ENCODE data around the gene PCID2. TPM values are rescaled to one million over a fixed set of nuclear protein-coding genes. Genes with fewer than 3 reads are reported as not detected.
"Not testable (repeated sequence)": the region's sequence is repeated elsewhere in the genome, so short reads cannot be mapped to it uniquely, and the experiment has no call there.

The PCID2 gene
- total RNA-seq, 3 donors from 2014 or later = 26.8 to 51.6 (median 35.0) TPM

DNA sequence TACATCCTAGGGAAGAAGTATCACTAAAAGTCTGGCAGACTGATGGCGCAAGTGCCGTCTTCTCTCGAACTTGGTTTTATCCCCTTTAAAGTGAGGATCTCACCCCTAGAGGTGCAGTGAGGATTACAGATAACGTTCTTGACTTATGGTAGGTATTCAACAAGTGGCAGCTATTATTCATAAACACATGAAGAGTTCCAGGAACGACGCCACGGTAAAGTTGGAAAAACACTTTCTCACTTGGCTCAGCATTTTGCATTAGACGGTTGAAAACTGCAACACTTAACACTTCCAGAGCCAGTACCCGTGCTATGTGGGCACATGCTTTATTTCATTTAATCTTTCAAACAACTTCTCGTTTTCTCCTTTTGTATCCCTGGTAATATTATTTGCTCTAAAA, 41.3 kb downstream of the PCID2 start:
- intact Hi-C loops (cut with DNase I, micrococcal nuclease) = no loop called here
- Histone ChIP-seq H3K9me3 (no peaks in the 10 kb centered on the region), H3K36me3 (ENCODE audit: low read depth) (no peaks in the 10 kb centered on the region), H3K4me1 (ENCODE audit: low read depth) (peaks cover 2% of the 10 kb centered on the region), H3K4me3 (no peak overlapping the region)
- TF ChIP-seq CTCF (IDR thresholded peaks at IDR 0.05) = no peak
- ATAC-seq (peak; percentile 16), DNase-seq (no peak)

DNA sequence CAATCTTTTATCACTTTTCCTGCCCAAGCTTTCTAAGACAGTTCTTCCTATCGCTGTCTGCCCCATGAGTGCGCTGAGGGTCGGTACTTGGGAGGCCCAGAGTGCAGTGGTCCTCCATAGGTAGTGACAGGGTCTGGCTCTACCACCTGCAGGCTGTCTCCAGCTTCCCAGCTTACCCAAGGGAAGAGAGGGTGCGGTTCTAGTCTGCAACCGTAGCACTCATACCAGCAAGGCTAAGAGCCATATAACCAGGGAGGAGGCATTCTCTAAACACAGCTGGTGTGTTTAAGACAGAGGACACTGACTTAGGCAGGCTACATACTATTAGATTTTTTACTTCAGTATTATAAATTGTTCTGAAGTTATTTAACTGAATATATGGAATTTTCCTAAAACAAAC, 41.8 kb downstream of the PCID2 start:
- Histone ChIP-seq H3K4me1 (ENCODE audit: low read depth) (peaks cover 2% of the 10 kb centered on the region), H3K36me3 (ENCODE audit: low read depth) (no peaks in the 10 kb centered on the region), H3K9me3 (no peaks in the 10 kb centered on the region), H3K4me3 (no peak overlapping the region)
- peak; percentile 90 for ATAC-seq
- no peak for TF ChIP-seq CTCF (IDR thresholded peaks at IDR 0.05)
- DNase-seq = peak in 1 of 3 donors; percentile 57
- intact Hi-C loops (cut with DNase I, micrococcal nuclease) = no loop called here

GRCh38 chr13:113166266-113166665, 42.2 kb downstream of the PCID2 start:
- ATAC-seq (peak; percentile 4), DNase-seq (no peak)
- Histone ChIP-seq H3K9me3 (no peaks in the 10 kb centered on the region), H3K4me3 (no peak overlapping the region), H3K36me3 (ENCODE audit: low read depth) (no peaks in the 10 kb centered on the region), H3K4me1 (ENCODE audit: low read depth) (peaks cover 1% of the 10 kb centered on the region)
- intact Hi-C loops (cut with DNase I, micrococcal nuclease) = no loop called here
- TF ChIP-seq CTCF (IDR thresholded peaks at IDR 0.05) = no peak

DNA sequence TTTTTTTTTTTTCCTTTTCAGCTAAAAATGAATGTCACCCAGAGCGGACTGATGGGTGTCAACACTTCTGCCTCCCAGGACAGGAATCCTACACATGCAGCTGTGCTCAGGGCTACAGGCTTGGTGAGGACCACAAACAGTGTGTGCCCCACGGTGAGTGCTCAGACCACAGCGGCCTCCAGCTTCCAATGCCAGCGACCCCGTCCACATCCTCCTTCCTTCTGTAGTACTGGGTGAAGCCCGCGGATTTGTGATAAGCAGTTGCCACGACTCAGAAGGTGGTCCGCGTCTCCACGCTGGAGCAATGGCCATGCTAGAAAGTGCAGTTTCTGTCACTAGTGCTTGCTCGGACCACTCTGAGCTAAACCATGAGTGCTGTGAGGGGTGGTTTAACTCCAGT, 44.0 kb downstream of the PCID2 start:
- ATAC-seq (no peak), DNase-seq (no peak)
- Histone ChIP-seq H3K4me1 (ENCODE audit: low read depth) (no peaks in the 10 kb centered on the region), H3K36me3 (ENCODE audit: low read depth) (no peaks in the 10 kb centered on the region), H3K9me3 (no peaks in the 10 kb centered on the region), H3K4me3 (no peak overlapping the region)
- intact Hi-C loops (cut with DNase I, micrococcal nuclease) = no loop called here
- no peak for TF ChIP-seq CTCF (IDR thresholded peaks at IDR 0.05)

- no peaks in the 10 kb centered on the region for H3K4me1 ChIP-seq (ENCODE audit: low read depth)
- no peak for TF ChIP-seq CTCF (IDR thresholded peaks at IDR 0.05)
- intact Hi-C loops (cut with DNase I, micrococcal nuclease) = no loop called here
- ATAC-seq (peak; percentile 8), DNase-seq (no peak)
- no peak overlapping the region for H3K4me3 ChIP-seq
- no peaks in the 10 kb centered on the region for H3K36me3 ChIP-seq (ENCODE audit: low read depth)
- no peaks in the 10 kb centered on the region for H3K9me3 ChIP-seq
Measured at GRCh38 chr13:113162783-113163685, 45.4 kb downstream of the PCID2 start.

GRCh38 chr13:113161975-113162374, 46.5 kb downstream of the PCID2 start:
- intact Hi-C loops (cut with DNase I, micrococcal nuclease); ATAC-seq: not testable (repeated sequence)

More at GRCh38 chr13:113161975-113162374, 46.5 kb downstream of the PCID2 start:
- not testable (repeated sequence) for H3K4me1 ChIP-seq (ENCODE audit: low read depth); H3K4me3 ChIP-seq; H3K36me3 ChIP-seq (ENCODE audit: low read depth); DNase-seq; H3K9me3 ChIP-seq
